Body of pancreas (tissue), 4 donors: ENCODE data around the gene NGEF.

ENCODE experiments used
- POLR2A ChIP-seq, 3 donors: fragments of 450-650 bp; IDR thresholded peaks; one replicate each; pipeline ENCODE4 v1.6.1; 2016; ENCODE audit warnings: antibody characterized with exemption in 3 of 3, mild to moderate bottlenecking in 2 of 3
- TF ChIP-seq, protein P1 (sequence below), 7 experiments: fragments of 450-650 bp in 4 of 7; fragments of 200-600 bp in 3 of 7; sonication (generic) in 3 of 7; IDR thresholded peaks; one replicate each; pipeline ENCODE4 v1.5.1; 2016 to 2019; ENCODE audit warnings: antibody characterized with exemption in 7 of 7

DNA sequence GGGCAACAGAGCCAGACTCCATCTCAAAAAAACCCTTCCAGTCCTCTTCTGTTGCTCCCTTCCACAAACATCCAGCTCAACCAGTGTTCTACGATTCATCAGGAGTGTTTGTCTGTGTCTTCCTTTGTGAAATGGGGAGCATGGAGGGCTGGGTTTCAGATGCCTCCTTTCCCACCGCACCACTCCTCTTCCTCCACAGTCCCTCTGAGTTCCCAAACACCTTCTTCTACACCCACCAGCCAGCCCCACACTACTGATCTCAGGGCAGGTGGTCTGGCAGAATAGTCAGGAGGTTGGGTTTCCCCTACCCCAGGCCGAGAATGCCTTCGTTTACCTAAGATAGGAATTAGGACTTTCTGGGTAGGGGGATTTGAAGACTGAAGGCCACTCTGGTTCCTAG, 36.9 kb downstream of the NGEF start:
- TF ChIP-seq, protein P1, sequence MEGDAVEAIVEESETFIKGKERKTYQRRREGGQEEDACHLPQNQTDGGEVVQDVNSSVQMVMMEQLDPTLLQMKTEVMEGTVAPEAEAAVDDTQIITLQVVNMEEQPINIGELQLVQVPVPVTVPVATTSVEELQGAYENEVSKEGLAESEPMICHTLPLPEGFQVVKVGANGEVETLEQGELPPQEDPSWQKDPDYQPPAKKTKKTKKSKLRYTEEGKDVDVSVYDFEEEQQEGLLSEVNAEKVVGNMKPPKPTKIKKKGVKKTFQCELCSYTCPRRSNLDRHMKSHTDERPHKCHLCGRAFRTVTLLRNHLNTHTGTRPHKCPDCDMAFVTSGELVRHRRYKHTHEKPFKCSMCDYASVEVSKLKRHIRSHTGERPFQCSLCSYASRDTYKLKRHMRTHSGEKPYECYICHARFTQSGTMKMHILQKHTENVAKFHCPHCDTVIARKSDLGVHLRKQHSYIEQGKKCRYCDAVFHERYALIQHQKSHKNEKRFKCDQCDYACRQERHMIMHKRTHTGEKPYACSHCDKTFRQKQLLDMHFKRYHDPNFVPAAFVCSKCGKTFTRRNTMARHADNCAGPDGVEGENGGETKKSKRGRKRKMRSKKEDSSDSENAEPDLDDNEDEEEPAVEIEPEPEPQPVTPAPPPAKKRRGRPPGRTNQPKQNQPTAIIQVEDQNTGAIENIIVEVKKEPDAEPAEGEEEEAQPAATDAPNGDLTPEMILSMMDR (IDR thresholded peaks at IDR 0.05) = no peak
- no peak for TF ChIP-seq POLR2A (IDR thresholded peaks at IDR 0.05)
